Stimulated activated CD8-positive, alpha-beta memory T cell treated with anti-CD3 and anti-CD28 coated beads, Interleukin-4, amount 100 ng/mL, for 4 hours (primary cell): ENCODE results near the gene SP1.
"Not testable (repeated sequence)": the region's sequence is repeated elsewhere in the genome, so short reads cannot be mapped to it uniquely, and the experiment has no call there.

Experiments
- DNase-seq, 2 donors: peaks; one replicate each; pipeline ENCODE4 v3.0.0-alpha.2; 2020; ENCODE audit warnings: low read depth in 2 of 2, low spot score in 1 of 2

Gene SP1

GRCh38 chr12:53380104-53380793 is at the start of gene SP1:
SP1 (plus strand) TSS chr12:53380176; CDS start chr12:53380292, 116 bp downstream.
- peak; percentile 79 to 100 for DNase-seq

DNA sequence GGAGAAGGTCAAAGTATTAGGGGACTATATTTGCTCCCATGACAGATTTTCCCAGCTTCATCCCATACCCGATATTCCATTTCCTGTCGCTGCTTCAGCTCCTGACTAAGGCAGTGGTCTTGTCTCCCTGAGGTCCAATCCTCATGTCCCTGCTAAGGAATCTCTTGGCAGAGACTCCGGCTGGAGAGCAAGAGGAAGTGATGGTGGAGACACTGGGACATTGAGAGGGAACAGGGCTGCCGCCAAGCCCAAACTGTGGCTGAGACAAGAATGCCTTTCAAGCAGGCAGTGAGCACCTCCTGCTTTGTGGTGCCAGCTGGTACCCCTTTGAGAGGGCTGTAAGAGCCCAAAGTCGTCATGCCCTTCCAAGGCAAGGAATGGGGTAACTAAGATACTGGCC is 49.3 kb upstream of the SP1 start:
- DNase-seq = no peak

- DNase-seq = not testable (repeated sequence)
These were observed 47.6 kb upstream of the SP1 start for GRCh38 chr12:53332339-53332738.

GRCh38 chr12:53332744-53333143 is 47.2 kb upstream of the SP1 start:
- DNase-seq = no peak

DNA sequence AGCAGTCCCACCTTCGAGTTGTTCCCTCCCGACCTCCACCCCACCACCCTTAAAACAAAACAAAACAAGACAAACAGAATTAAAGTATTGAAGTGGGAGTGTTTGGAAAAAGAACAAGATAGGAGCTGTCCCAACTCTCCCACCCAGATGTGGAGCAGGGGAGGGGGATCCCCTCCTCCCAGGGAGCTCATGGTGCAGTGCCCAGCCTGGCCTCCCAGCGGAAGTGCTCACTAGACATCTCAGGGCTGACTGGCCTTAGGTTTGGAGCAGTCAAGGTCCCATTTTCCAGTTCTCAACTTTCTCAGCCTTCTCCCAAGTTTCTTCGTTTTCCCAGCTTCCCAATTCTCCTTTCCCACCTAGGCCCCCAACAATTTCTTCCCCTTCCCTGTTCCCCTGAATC is 46.7 kb upstream of the SP1 start:
- no peak for DNase-seq

GRCh38 chr12:53333845-53334244 is 46.1 kb upstream of the SP1 start:
- no peak for DNase-seq

DNA sequence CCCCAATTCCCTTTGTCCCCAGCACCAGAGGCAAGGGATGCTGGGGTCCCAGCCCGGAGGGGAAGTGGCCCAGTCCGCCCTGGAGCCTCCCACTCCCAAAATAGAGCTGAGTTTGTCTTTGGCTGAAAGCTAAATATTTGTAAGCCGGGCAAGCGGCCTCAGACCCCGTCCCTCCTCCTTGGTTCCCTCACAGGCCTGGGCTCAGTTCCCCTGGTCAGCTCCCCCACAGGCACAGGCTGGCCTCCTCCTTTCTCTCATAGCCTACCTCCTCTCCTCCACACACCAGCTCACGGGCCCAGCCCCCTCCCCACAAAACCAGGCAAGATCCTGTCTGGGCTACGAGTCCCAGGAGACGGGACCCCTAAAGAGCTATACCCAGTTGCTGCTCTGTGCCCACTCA is 45.2 kb upstream of the SP1 start:
- no peak for DNase-seq

DNA sequence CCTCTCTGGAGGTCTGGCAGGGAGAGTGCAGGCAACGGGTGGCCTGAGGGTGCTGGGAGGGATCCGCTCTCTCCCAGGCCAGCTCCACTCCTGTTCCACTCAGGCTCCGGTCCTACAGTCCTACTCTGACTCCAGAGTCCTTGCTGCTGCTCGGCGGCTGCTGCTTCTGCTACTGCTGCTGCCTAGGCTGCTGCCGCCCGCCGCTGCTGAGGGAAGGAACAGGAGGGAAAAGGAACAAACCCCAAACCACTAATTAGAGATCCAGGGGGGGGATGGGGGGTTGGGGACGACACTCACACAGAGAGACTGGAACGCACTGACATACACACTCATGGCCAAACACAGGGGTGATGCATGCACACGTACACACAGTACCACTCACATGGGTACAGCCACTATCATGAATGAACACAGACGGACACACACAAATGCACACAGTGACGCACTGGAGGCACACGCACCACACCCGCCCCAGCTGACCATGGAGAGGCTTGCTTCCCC is 43.7 kb upstream of the SP1 start, which contains the start of gene SP7:
Gene SP7, minus strand, starts transcription at position 174 of the 501 bp plus-strand sequence. CDS start 708 bp downstream, outside the sequence.
- DNase-seq = no peak

DNA sequence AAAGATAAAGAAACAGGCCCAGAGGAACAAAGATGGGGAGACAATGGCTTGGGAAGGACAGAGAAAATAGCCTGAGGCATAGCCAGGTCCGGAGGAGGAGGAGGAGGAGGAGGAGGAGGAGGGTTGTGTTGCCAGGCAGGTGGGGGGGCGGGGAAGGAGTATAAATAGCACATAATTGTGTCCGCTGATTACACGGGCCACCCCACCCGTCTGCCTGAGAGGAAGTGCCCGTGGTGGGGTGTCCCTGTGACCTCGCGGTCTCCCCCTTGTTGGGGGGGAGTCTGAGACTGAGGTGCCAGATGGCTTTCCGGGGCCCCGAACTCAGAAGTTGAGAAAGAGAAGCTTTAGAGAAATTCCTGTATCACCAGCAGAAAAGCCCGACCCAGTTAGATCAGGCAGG is 42.0 kb upstream of the SP1 start:
- DNase-seq = no peak

DNA sequence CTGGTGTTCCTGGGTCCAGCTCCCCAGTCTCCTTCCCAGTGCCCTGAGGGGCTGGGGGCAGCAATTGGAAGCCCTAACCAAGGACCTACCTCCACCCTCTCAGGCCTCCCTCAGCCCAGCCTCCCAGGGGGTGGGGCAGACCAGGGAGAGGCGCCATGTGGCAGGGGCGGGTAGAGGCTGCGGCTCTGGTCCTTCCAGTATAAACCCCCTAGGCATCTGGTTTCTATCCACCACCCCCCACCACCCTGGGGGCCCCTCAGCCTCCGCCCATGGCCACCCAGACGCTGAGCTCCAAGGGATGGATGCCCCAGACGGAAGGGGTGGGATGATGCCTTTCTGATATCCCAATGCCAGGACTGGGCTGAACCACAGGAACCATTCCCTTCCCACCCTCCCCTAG is 41.1 kb upstream of the SP1 start:
- DNase-seq = no peak

GRCh38 chr12:53340398-53340797 is 39.6 kb upstream of the SP1 start:
- no peak for DNase-seq

GRCh38 chr12:53343449-53343848 is 36.5 kb upstream of the SP1 start:
- no peak for DNase-seq

- no peak for DNase-seq
These were observed 36.0 kb upstream of the SP1 start for GRCh38 chr12:53343969-53344368.

- no peak for DNase-seq
These were observed 35.5 kb upstream of the SP1 start for GRCh38 chr12:53344487-53344823.

GRCh38 chr12:53344824-53345485 is 35.0 kb upstream of the SP1 start:
- DNase-seq = peak; percentile 46 to 48

DNA sequence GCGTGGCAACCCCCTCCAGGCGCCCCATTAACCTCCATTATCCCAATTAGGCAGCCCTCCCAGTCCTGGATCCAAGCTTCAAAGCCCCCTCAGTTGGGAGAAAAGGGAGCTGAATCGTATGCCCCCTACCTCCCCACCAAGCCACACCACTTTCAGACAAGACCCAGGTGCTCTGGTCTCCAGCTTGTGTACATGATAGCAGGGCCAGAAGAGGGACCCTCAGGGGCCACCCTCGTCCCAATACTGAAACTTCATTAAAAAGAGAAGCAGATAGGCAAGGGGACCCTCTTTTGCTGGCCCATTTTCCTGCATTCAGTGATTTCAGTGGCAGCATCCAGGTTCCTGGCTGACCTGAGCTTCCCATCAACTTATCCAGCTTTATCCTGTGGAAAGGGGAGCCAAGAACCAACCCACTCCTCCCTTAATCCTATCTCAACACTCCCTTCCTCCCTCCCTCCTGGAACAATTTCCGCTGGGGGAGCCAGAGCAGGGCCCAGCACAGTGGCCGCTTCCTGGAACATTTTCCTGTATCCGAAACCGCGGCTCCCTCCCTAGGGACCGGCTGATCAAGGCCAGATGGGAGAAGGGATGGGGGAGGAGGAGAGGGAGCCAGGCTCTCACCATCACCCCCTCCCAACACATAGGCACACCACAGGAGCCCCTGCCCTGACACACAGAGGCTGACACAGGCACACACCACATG is 34.3 kb upstream of the SP1 start:
- no peak for DNase-seq

- DNase-seq = no peak
These were observed 33.5 kb upstream of the SP1 start for GRCh38 chr12:53346491-53346890.

DNA sequence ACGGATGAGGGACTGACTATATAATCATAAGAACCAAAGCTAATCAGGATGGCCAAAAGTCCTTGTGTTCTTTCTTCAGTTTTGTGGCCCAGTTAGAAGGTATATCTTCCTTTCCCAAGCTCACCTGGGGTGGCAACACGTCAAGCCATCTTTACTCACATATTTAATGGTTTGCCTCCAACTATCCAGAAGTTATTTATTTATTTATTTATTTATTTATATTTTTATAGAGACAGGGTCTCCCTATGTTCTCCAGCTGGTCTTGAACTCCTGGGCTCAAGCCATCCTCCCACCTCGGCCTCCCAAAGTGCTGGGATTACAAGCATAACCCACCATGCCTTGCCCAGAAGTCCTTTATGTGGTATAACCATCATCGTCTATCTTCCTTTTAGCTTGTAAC is 32.1 kb upstream of the SP1 start:
- no peak for DNase-seq

DNA sequence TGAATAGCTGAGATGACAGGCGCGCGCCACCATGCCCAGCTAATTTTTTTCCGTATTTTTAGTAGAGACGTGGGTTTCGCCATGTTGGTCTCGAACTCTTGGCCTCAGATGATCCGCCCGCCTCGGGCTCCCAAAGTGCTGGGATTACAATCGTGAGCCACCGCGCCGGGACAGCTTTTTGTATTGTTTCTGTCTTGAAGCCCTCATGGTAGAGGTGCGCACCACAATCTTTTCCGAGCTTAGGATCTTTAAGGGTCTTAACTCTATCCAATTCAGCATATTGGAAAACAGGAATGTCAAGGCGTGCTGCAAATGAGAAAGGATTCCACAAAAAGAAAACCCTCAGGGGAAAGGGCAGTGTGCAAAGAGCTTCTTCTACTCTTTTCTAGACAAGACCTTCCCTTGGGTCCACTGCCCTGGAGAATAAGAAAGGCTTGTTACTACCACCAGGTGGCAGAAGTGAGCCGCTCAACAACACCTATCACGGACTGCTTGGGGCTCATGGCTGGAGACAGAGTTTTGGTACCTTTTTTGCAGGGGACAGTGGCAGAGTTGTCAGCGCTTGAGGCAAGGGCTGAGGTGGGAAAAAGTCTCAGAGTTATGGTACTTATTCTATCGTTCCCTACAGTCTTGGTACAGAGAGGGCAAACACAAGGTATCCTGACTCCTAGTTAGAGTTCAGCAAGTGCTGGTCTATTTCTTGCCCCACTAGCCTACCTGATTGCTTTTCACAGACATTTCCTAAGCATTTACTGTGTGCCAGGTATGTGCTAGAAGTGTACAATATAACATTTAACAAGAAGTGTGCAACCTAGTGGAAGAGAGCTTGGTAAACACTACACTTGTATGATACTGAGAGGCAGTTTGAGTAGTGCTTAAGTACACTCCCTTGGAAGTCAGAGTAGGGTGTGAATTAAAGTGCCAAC is 27.4 kb upstream of the SP1 start:
- DNase-seq = peak; percentile 56 to 76

DNA sequence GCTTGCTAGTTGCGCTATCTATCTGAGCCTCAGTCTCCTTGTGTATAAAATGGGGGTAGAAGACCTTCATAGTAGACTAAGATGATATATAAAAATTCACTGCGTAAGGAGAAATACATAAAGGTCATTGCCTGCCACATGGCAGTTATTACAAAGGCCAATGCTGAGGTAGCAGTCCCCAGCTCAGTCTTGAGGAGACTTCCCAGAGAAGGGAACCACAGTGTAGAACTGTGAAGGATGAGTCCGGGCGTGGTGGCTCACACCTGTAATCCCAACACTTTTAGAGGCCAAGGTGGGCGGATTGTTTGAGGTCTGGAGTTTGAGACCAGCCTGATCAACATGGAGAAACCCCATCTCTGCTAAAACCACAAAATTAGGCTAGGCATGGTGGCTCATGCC is 26.7 kb upstream of the SP1 start:
- no peak for DNase-seq

GRCh38 chr12:53355121-53355520 is 24.9 kb upstream of the SP1 start:
- no peak for DNase-seq
